DND-41 (cell line): ENCODE data around the gene OCIAD1.
A peak's percentile ranks its signal among the peaks of the same experiment; 100 is the strongest.
"Not testable (repeated sequence)": the region's sequence is repeated elsewhere in the genome, so short reads cannot be mapped to it uniquely, and the experiment has no call there.

Source experiments
- ATAC-seq: fragments of 200-7000 bp; cut with Tn5 transposase; 3 replicates; pipeline ENCODE4 v1.9.1; 2021; ENCODE audit warnings: low read depth; ENCODE audit not compliant: insufficient read depth
- DNase-seq: peaks from one replicate; pipeline ENCODE4 v3.0.0-alpha.2; 2020
- H2AFZ ChIP-seq: 2 replicates; pipeline ENCODE4 v1.6.0; 2012; ENCODE audit warnings: low read depth, low read length
- H3K27ac ChIP-seq: 2 replicates; pipeline ENCODE4 v1.5.1; 2012; ENCODE audit warnings: low read length, inconsistent platforms
- H3K27me3 ChIP-seq: fragments of 200-600 bp; sonication (generic); 2 replicates; pipeline ENCODE4 v1.6.0; 2012; ENCODE audit warnings: low read length, mild to moderate bottlenecking, inconsistent platforms; ENCODE audit not compliant: insufficient read depth, poor library complexity
- H3K36me3 ChIP-seq: 2 replicates; pipeline ENCODE4 v1.5.1; 2012; ENCODE audit warnings: low read length, inconsistent platforms; ENCODE audit not compliant: insufficient read depth
- H3K4me1 ChIP-seq: 2 replicates; pipeline ENCODE4 v1.5.1; 2012; ENCODE audit warnings: mild to moderate bottlenecking, low read length; ENCODE audit not compliant: insufficient read depth
- H3K4me2 ChIP-seq: 2 replicates; pipeline ENCODE4 v1.6.0; 2012; ENCODE audit warnings: mild to moderate bottlenecking, moderate library complexity, low read length, inconsistent platforms; ENCODE audit not compliant: insufficient read depth
- H3K4me3 ChIP-seq, 2 experiments: fragments of 200-600 bp in 1 of 2; shearing (Covaris generic) in 1 of 2; 2 replicates each; pipeline ENCODE4 v1.5.1; 2012 to 2016; ENCODE audit warnings: inconsistent platforms in 2 of 2, low read length in 2 of 2, mild to moderate bottlenecking in 2 of 2, low read depth in 1 of 2, moderate library complexity in 1 of 2
- H3K79me2 ChIP-seq: 2 replicates; pipeline ENCODE4 v1.6.0; 2012; ENCODE audit warnings: low read length, inconsistent platforms; ENCODE audit not compliant: insufficient read depth
- H3K9ac ChIP-seq: 2 replicates; pipeline ENCODE4 v1.6.0; 2012; ENCODE audit warnings: low read depth, mild to moderate bottlenecking, inconsistent platforms, low read length, moderate library complexity
- H3K9me3 ChIP-seq: 2 replicates; pipeline ENCODE4 v1.5.1; 2012; ENCODE audit warnings: low read length, moderate library complexity, mild to moderate bottlenecking, inconsistent platforms; ENCODE audit not compliant: insufficient read depth, severe bottlenecking
- H4K20me1 ChIP-seq: 2 replicates; pipeline ENCODE4 v1.6.0; 2012; ENCODE audit warnings: low read length; ENCODE audit not compliant: insufficient read depth
- EZH2 ChIP-seq: IDR thresholded peaks from 3 replicates; pipeline ENCODE4 v1.6.1; 2012; ENCODE audit warnings: borderline replicate concordance, low read depth, mild to moderate bottlenecking, moderate library complexity, low read length, inconsistent platforms; ENCODE audit not compliant: severe bottlenecking
- TF ChIP-seq, protein P1 (sequence below): IDR thresholded peaks from 2 replicates; pipeline ENCODE4 v1.5.1; 2012; ENCODE audit warnings: borderline replicate concordance, low read length, moderate library complexity, mild to moderate bottlenecking; ENCODE audit not compliant: poor library complexity, severe bottlenecking; ENCODE audit errors: extremely low read depth

OCIAD1 gene

DNA sequence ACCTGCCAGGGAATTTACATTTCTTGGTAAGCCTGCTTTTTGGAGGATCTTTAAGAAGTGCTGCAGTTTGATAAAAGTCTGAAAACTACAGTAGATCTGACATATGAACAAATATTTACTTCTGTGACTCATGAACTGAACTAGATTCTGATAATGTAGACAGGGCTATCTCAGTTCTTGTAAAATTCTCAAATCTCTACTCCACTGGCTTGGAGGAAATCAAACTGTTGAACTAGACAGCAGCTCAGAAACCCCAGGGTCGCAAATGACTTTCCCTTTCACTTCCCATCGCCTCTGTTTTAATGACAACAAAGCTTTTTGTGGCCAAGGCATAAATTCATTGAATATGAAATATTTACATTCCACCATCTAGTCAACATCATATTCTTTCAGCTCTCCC, 15.4 kb upstream of the OCIAD1 start:
- ATAC-seq, result peak; percentile 57; the same call in 2 of the 3 replicates
- no peak overlapping the region for H3K9ac ChIP-seq
- H4K20me1 ChIP-seq, result no peaks in the 10 kb centered on the region
- H2AFZ ChIP-seq, result 0 out of 2 replicates have a peak overlapping the region, but pooled peaks have one; percentile 27
- no peaks in the 10 kb centered on the region for H3K36me3 ChIP-seq
- no peaks in the 10 kb centered on the region for H3K9me3 ChIP-seq
- DNase-seq, result peak; percentile 29
- peaks cover 4% of the 10 kb centered on the region; the same call in 1 of the 2 replicates for H3K4me1 ChIP-seq
- no peak for TF ChIP-seq EZH2
- TF ChIP-seq, protein P1, sequence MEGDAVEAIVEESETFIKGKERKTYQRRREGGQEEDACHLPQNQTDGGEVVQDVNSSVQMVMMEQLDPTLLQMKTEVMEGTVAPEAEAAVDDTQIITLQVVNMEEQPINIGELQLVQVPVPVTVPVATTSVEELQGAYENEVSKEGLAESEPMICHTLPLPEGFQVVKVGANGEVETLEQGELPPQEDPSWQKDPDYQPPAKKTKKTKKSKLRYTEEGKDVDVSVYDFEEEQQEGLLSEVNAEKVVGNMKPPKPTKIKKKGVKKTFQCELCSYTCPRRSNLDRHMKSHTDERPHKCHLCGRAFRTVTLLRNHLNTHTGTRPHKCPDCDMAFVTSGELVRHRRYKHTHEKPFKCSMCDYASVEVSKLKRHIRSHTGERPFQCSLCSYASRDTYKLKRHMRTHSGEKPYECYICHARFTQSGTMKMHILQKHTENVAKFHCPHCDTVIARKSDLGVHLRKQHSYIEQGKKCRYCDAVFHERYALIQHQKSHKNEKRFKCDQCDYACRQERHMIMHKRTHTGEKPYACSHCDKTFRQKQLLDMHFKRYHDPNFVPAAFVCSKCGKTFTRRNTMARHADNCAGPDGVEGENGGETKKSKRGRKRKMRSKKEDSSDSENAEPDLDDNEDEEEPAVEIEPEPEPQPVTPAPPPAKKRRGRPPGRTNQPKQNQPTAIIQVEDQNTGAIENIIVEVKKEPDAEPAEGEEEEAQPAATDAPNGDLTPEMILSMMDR, result no peak
- no peaks in the 10 kb centered on the region for H3K79me2 ChIP-seq
- no peak overlapping the region for H3K27ac ChIP-seq
- H3K4me2 ChIP-seq, result no peak overlapping the region
- no peaks in the 10 kb centered on the region for H3K27me3 ChIP-seq
- no peak overlapping the region for H3K4me3 ChIP-seq

DNA sequence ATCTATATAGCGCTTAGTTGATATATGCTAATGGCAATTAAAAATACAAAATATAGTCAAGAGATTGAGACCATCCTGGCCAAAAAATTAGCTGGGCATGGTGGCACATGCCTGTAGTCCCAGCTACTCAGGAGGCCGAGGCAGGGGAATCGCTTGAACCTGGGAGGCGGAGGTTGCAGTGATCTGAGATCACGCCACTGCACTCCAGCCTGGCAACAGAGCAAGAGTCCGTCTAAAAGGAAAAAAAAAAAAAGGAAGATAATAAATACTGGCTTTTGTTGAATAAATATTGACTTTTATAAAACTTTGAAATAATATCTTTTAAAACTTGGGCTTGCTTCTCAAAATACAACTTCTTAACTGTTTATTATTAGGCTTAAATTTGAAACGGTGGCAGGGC, 14.6 kb upstream of the OCIAD1 start:
- not testable (repeated sequence) for H3K9me3 ChIP-seq, H3K27me3 ChIP-seq, H3K4me2 ChIP-seq, H3K36me3 ChIP-seq, DNase-seq, H3K27ac ChIP-seq, ATAC-seq, H3K79me2 ChIP-seq, H4K20me1 ChIP-seq, H2AFZ ChIP-seq, H3K4me1 ChIP-seq, H3K4me3 ChIP-seq, H3K9ac ChIP-seq

DNA sequence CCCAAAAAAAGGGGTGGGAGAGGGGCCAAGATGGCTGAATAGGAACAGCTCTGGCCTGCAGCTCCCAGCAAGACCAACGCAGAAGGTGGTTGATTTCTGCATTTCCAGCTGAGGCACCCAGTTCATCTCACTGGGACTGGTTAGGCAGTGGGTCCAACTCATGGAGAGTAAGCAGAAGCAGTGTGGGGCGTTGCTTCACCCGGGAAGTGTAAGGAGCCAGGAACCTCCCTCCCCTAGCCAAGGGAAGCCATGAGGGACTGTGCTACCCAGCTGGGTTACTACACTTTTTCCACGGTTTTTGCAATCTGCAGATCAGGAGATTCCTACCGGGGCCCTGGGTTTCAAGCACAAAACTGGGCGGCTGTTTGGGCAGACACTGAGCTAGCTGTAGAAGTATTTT, 13.9 kb upstream of the OCIAD1 start:
- Histone ChIP-seq H3K9ac (no peak overlapping the region), H3K36me3 (no peaks in the 10 kb centered on the region), H4K20me1 (no peaks in the 10 kb centered on the region), H3K4me2 (no peak overlapping the region), H3K27me3 (no peaks in the 10 kb centered on the region), H3K4me1 (peaks cover 4% of the 10 kb centered on the region; the same call in 1 of the 2 replicates), H3K9me3 (no peaks in the 10 kb centered on the region), H3K27ac (no peak overlapping the region), H2AFZ (no peak overlapping the region), H3K79me2 (no peaks in the 10 kb centered on the region), H3K4me3 (no peak overlapping the region)
- TF ChIP-seq, protein P1, result no peak
- no peak for TF ChIP-seq EZH2
- ATAC-seq, result no peak
- no peak for DNase-seq

DNA sequence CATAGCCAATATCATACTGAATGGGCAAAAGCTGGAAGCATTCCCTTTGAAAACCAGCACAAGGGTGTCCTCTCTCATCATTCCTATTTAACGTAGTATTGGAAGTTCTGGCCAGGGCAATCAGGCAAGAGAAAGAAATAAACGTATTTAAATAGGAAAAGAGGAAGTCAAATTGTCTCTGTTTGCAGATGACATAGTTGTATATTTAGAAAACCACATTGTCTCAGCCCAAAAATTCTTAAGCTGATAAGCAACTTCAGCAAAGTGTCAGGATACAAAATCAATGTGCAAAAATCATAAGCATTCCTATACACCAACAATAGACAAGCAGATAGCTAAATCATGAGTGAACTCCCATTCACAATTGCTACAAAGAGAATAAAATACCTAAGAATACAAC, 9.5 kb upstream of the OCIAD1 start:
- not testable (repeated sequence) for H4K20me1 ChIP-seq, H3K9me3 ChIP-seq, H3K36me3 ChIP-seq, H3K9ac ChIP-seq, H3K79me2 ChIP-seq, DNase-seq, H3K27me3 ChIP-seq, H2AFZ ChIP-seq, H3K4me3 ChIP-seq, ATAC-seq, H3K4me2 ChIP-seq, H3K27ac ChIP-seq, H3K4me1 ChIP-seq

DNA sequence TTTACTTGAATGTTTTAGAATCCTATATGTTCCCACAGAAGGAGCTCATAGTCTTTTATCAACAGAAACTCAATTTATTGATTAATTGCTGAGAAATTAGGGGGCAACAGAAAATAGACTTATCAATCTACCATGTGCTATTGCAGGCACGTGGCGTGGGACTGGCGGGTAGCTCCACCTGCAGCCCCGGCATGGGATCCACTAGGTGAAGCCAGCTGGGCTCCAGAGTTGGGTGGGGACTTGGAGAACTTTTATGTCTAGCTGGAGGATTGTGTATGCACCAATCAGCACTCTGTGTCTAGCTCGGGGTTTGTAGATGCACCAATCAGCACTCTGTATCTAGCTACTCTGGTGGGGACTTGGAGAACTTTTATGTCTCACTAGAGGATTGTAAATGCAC, 3.3 kb upstream of the OCIAD1 start:
- no peaks in the 10 kb centered on the region for H3K27me3 ChIP-seq
- no peak overlapping the region for H3K27ac ChIP-seq
- H3K36me3 ChIP-seq, result peaks cover 5% of the 10 kb centered on the region; the same call in 1 of the 2 replicates
- ATAC-seq, result no peak
- no peak for DNase-seq
- TF ChIP-seq, protein P1, result no peak
- no peak for TF ChIP-seq EZH2
- peaks cover 16% of the 10 kb centered on the region for H3K4me1 ChIP-seq
- peaks cover 17% of the 10 kb centered on the region for H3K79me2 ChIP-seq
- no peaks in the 10 kb centered on the region for H3K9me3 ChIP-seq
- H3K4me2 ChIP-seq, result no peak overlapping the region
- no peaks in the 10 kb centered on the region for H4K20me1 ChIP-seq
- H2AFZ ChIP-seq, result no peak overlapping the region
- no peak overlapping the region for H3K9ac ChIP-seq
- no peak overlapping the region for H3K4me3 ChIP-seq
